GM23338 (cell line): ENCODE data around the gene TMEM273. TPM values are rescaled to one million over a fixed set of nuclear protein-coding genes. Genes with fewer than 3 reads are reported as not detected.

Experiments used
- ATAC-seq: fragments of 200-7000 bp; cut with Tn5 transposase; 3 replicates; pipeline ENCODE4 v1.9.1; 2020
- DNase-seq: peaks from one replicate; pipeline ENCODE4 v3.0.0-alpha.2; 2015; ENCODE audit warnings: low spot score
- H2AFZ ChIP-seq: fragments of 200-600 bp; sonication (generic); 2 replicates; pipeline ENCODE4 v1.8.0; 2016; ENCODE audit warnings: antibody characterized with exemption, mild to moderate bottlenecking, moderate library complexity
- H3F3A ChIP-seq: fragments of 200-600 bp; sonication (generic); replicated peaks from 2 replicates; pipeline ENCODE4 v1.8.0; 2017; ENCODE audit warnings: antibody characterized with exemption, mixed run types, low read depth
- H3K27ac ChIP-seq: fragments of 200-600 bp; sonication (generic); 2 replicates; pipeline ENCODE4 v1.6.1; 2016; ENCODE audit warnings: low read depth
- H3K27me3 ChIP-seq: fragments of 200-600 bp; sonication (generic); 2 replicates; pipeline ENCODE4 v1.8.0; 2016; ENCODE audit warnings: mild to moderate bottlenecking, mixed run types, moderate library complexity; ENCODE audit not compliant: insufficient read depth
- H3K36me3 ChIP-seq: fragments of 200-600 bp; sonication (generic); 2 replicates; pipeline ENCODE4 v1.8.0; 2016; ENCODE audit warnings: mild to moderate bottlenecking; ENCODE audit not compliant: insufficient read depth
- H3K4me1 ChIP-seq: fragments of 200-600 bp; sonication (generic); 2 replicates; pipeline ENCODE4 v1.8.0; 2016; ENCODE audit warnings: mild to moderate bottlenecking, moderate library complexity; ENCODE audit not compliant: insufficient read depth
- H3K4me2 ChIP-seq: fragments of 200-600 bp; sonication (generic); 2 replicates; pipeline ENCODE4 v1.7.1; 2017; ENCODE audit warnings: mixed run types
- H3K4me3 ChIP-seq: fragments of 200-600 bp; sonication (generic); 2 replicates; pipeline ENCODE4 v1.6.1; 2016; ENCODE audit warnings: mixed run types
- H3K79me2 ChIP-seq: fragments of 200-600 bp; sonication (generic); replicated peaks from 2 replicates; pipeline ENCODE4 v1.8.0; 2017; ENCODE audit warnings: mild to moderate bottlenecking; ENCODE audit not compliant: insufficient read depth
- H3K9me2 ChIP-seq: fragments of 200-600 bp; sonication (generic); 2 replicates; pipeline ENCODE4 v1.8.0; 2017; ENCODE audit not compliant: insufficient read depth
- H4K20me1 ChIP-seq: fragments of 200-600 bp; sonication (generic); replicated peaks from 2 replicates; pipeline ENCODE4 v1.8.0; 2017; ENCODE audit warnings: mild to moderate bottlenecking; ENCODE audit not compliant: insufficient read depth
- H3K27ac Mint-ChIP-seq: 2 replicates; pipeline ENCODE4 v1.8.0; 2020; ENCODE audit warnings: inconsistent platforms, mild to moderate bottlenecking, moderate library complexity, mixed read lengths
- H3K27me3 Mint-ChIP-seq: 3 replicates; pipeline ENCODE4 v1.8.0; 2022; ENCODE audit warnings: low read depth, mild to moderate bottlenecking, moderate library complexity, mixed read lengths, inconsistent platforms; ENCODE audit not compliant: insufficient read depth, poor library complexity
- H3K36me3 Mint-ChIP-seq: 3 replicates; pipeline ENCODE4 v1.8.0; 2021; ENCODE audit warnings: low read depth, mild to moderate bottlenecking, inconsistent platforms, moderate library complexity, mixed read lengths
- H3K4me1 Mint-ChIP-seq: 3 replicates; pipeline ENCODE4 v1.8.0; 2020; ENCODE audit warnings: mild to moderate bottlenecking, inconsistent platforms, mixed read lengths
- H3K4me3 Mint-ChIP-seq: 3 replicates; pipeline ENCODE4 v1.8.0; 2021; ENCODE audit warnings: moderate library complexity, mild to moderate bottlenecking, inconsistent platforms, mixed read lengths
- H3K9me3 Mint-ChIP-seq: 3 replicates; pipeline ENCODE4 v1.8.0; 2020; ENCODE audit warnings: moderate library complexity, mild to moderate bottlenecking, inconsistent platforms, mixed read lengths
- CREB1 ChIP-seq: fragments of 250-450 bp; sonication (Bioruptor Pico); IDR thresholded peaks from 2 replicates; pipeline ENCODE4 v1.5.0; 2020; ENCODE audit warnings: low read depth, mild to moderate bottlenecking, moderate library complexity
- EZH2 ChIP-seq: fragments of 200-600 bp; sonication (generic); IDR thresholded peaks from one replicate; pipeline ENCODE4 v1.8.0; 2017; ENCODE audit warnings: antibody characterized with exemption, mild to moderate bottlenecking, low read depth; ENCODE audit not compliant: unreplicated experiment
- NANOG ChIP-seq: IDR thresholded peaks from 2 replicates; pipeline ENCODE4 v1.6.1; 2016; ENCODE audit warnings: antibody characterized with exemption, borderline replicate concordance
- STAT1 ChIP-seq: IDR thresholded peaks from one replicate; pipeline ENCODE4 v1.6.1; 2016; ENCODE audit warnings: antibody characterized with exemption; ENCODE audit not compliant: unreplicated experiment
- ZNF114 ChIP-seq: fragments of 250-450 bp; sonication (Bioruptor Pico); IDR thresholded peaks from 2 replicates; pipeline ENCODE4 v1.5.0; 2020; ENCODE audit warnings: mild to moderate bottlenecking, moderate library complexity
- ZNF331 ChIP-seq: fragments of 250-450 bp; sonication (Bioruptor Pico); IDR thresholded peaks from 2 replicates; pipeline ENCODE4 v1.5.0; 2020; ENCODE audit warnings: low read depth, mild to moderate bottlenecking, moderate library complexity
- polyA plus RNA-seq: library from polyadenylated mRNA; unstranded; fragments of >200 nt; fragmentation: Nextera tagmentation; extraction: Ambion mirVana; gene quantifications from 2 replicates; pipeline ENCODE4 v1.2.1, GENCODE V29; 2016
- total RNA-seq: library from RNA; depleted of rRNA; stranded (reverse); fragments of >200 nt; shearing (Covaris generic); gene quantifications from 2 replicates; pipeline ENCODE4 v1.2.3, GENCODE V29; 2014
- TF ChIP-seq, protein P1 (sequence below): fragments of 250-450 bp; sonication (Bioruptor Pico); IDR thresholded peaks from 2 replicates; pipeline ENCODE4 v1.5.0; 2020; ENCODE audit warnings: mild to moderate bottlenecking, moderate library complexity
- TF ChIP-seq, protein P2 (sequence below), 2 experiments: fragments of 200-600 bp in 1 of 2; sonication (generic) in 1 of 2; conservative IDR thresholded peaks; 2 replicates each; pipeline versions ENCODE4 v1.5.1 to v1.6.1; 2016 to 2017; ENCODE audit warnings: antibody characterized with exemption in 2 of 2, low read depth in 2 of 2, mild to moderate bottlenecking in 2 of 2, moderate library complexity in 1 of 2

TMEM273 gene
- total and polyA plus RNA-seq, 2 experiments from 2014 or later: not detected

DNA sequence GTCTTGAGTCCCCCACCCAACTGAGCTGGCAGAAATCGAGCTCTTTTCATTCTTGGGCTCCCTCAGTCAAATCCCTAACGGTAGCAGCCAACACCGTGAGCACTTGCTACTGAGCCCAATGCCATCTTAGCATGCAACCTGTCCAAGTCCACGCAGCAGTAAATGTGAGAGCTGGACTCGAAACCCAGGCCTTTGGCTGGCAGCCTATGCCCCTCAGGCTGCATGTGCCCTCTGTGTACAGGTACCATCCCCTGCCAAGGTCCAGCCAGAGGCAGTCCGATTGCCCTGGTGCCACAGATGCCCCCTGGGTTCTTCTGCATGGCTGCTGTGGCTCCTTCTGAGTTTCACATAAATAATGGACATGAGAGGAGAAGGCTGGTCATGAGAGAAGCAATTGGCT lies 1.2 kb upstream of the TMEM273 start (continued):
- TF ChIP-seq, protein P1, sequence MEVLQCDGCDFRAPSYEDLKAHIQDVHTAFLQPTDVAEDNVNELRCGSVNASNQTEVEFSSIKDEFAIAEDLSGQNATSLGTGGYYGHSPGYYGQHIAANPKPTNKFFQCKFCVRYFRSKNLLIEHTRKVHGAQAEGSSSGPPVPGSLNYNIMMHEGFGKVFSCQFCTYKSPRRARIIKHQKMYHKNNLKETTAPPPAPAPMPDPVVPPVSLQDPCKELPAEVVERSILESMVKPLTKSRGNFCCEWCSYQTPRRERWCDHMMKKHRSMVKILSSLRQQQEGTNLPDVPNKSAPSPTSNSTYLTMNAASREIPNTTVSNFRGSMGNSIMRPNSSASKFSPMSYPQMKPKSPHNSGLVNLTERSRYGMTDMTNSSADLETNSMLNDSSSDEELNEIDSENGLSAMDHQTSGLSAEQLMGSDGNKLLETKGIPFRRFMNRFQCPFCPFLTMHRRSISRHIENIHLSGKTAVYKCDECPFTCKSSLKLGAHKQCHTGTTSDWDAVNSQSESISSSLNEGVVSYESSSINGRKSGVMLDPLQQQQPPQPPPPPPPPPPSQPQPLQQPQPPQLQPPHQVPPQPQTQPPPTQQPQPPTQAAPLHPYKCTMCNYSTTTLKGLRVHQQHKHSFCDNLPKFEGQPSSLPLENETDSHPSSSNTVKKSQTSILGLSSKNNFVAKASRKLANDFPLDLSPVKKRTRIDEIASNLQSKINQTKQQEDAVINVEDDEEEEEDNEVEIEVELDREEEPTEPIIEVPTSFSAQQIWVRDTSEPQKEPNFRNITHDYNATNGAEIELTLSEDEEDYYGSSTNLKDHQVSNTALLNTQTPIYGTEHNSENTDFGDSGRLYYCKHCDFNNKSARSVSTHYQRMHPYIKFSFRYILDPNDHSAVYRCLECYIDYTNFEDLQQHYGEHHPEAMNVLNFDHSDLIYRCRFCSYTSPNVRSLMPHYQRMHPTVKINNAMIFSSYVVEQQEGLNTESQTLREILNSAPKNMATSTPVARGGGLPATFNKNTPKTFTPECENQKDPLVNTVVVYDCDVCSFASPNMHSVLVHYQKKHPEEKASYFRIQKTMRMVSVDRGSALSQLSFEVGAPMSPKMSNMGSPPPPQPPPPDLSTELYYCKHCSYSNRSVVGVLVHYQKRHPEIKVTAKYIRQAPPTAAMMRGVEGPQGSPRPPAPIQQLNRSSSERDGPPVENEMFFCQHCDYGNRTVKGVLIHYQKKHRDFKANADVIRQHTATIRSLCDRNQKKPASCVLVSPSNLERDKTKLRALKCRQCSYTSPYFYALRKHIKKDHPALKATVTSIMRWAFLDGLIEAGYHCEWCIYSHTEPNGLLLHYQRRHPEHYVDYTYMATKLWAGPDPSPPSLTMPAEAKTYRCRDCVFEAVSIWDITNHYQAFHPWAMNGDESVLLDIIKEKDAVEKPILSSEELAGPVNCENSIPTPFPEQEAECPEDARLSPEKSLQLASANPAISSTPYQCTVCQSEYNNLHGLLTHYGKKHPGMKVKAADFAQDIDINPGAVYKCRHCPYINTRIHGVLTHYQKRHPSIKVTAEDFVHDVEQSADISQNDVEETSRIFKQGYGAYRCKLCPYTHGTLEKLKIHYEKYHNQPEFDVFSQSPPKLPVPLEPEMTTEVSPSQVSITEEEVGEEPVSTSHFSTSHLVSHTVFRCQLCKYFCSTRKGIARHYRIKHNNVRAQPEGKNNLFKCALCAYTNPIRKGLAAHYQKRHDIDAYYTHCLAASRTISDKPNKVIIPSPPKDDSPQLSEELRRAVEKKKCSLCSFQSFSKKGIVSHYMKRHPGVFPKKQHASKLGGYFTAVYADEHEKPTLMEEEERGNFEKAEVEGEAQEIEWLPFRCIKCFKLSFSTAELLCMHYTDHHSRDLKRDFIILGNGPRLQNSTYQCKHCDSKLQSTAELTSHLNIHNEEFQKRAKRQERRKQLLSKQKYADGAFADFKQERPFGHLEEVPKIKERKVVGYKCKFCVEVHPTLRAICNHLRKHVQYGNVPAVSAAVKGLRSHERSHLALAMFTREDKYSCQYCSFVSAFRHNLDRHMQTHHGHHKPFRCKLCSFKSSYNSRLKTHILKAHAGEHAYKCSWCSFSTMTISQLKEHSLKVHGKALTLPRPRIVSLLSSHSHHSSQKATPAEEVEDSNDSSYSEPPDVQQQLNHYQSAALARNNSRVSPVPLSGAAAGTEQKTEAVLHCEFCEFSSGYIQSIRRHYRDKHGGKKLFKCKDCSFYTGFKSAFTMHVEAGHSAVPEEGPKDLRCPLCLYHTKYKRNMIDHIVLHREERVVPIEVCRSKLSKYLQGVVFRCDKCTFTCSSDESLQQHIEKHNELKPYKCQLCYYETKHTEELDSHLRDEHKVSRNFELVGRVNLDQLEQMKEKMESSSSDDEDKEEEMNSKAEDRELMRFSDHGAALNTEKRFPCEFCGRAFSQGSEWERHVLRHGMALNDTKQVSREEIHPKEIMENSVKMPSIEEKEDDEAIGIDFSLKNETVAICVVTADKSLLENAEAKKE (CRISPR knock-in tag): no peak
- no peak for TF ChIP-seq ZNF114 (CRISPR knock-in tag)
- no peak for TF ChIP-seq ZNF331 (CRISPR knock-in tag)
- no peak for TF ChIP-seq EZH2

DNA sequence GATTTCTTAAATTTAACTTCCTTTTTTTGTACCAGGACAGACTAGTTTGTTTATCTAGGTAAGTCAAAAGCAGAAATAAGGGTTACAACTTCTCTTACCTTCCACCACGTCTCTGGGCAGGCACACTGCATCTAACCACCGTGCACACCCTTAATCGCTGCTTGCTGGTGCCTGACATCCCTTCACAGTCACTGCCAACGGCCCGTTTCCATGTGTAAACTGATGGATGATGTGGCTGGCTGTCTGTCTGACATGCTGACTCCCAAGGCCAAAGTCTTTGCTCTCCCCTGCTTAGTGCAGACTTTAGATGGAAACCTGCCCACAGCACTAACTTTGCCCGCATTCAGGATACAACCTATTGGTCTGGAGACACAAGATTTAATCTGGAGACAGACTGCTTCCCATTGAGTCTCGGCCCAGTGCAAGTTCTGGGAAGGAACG lies 1.1 kb downstream of the TMEM273 start:
- no peaks in the 10 kb centered on the region for H3K36me3 Mint-ChIP-seq
- no peak for DNase-seq
- Histone ChIP-seq H3K9me2 (no peaks in the 10 kb centered on the region), H3K27me3 (no peaks in the 10 kb centered on the region), H3K4me1 (no peaks in the 10 kb centered on the region), H3F3A (no peaks in the 10 kb centered on the region), H3K4me2 (no peak overlapping the region), H2AFZ (no peak overlapping the region), H3K36me3 (no peaks in the 10 kb centered on the region), H4K20me1 (no peaks in the 10 kb centered on the region), H3K27ac (no peak overlapping the region), H3K79me2 (no peaks in the 10 kb centered on the region), H3K4me3 (no peak overlapping the region)
- ATAC-seq: no peak
- H3K9me3 Mint-ChIP-seq: no peaks in the 10 kb centered on the region
- H3K27me3 Mint-ChIP-seq: peaks cover 3% of the 10 kb centered on the region
- no peak overlapping the region for H3K27ac Mint-ChIP-seq
- peaks cover 4% of the 10 kb centered on the region; the same call in 2 of the 3 replicates for H3K4me1 Mint-ChIP-seq
- H3K4me3 Mint-ChIP-seq: no peak overlapping the region
- no peak for TF ChIP-seq STAT1
- TF ChIP-seq, protein P1 (CRISPR knock-in tag): no peak
- TF ChIP-seq CREB1 (CRISPR knock-in tag): no peak
- no peak for TF ChIP-seq NANOG
- TF ChIP-seq, protein P2, sequence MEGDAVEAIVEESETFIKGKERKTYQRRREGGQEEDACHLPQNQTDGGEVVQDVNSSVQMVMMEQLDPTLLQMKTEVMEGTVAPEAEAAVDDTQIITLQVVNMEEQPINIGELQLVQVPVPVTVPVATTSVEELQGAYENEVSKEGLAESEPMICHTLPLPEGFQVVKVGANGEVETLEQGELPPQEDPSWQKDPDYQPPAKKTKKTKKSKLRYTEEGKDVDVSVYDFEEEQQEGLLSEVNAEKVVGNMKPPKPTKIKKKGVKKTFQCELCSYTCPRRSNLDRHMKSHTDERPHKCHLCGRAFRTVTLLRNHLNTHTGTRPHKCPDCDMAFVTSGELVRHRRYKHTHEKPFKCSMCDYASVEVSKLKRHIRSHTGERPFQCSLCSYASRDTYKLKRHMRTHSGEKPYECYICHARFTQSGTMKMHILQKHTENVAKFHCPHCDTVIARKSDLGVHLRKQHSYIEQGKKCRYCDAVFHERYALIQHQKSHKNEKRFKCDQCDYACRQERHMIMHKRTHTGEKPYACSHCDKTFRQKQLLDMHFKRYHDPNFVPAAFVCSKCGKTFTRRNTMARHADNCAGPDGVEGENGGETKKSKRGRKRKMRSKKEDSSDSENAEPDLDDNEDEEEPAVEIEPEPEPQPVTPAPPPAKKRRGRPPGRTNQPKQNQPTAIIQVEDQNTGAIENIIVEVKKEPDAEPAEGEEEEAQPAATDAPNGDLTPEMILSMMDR (conservative IDR thresholded peaks at IDR 0.05; ENCODE audit: low read depth in 2 of 2): no peak
- TF ChIP-seq ZNF114 (CRISPR knock-in tag): no peak
